ENCODE results near the gene RAF1. TPM values are rescaled to one million over a fixed set of nuclear protein-coding genes. Genes with fewer than 3 reads are reported as not detected.

Gene RAF1
- total and polyA plus RNA-seq, 5 donors, result 88.0 to 146 (median 138) TPM

DNA sequence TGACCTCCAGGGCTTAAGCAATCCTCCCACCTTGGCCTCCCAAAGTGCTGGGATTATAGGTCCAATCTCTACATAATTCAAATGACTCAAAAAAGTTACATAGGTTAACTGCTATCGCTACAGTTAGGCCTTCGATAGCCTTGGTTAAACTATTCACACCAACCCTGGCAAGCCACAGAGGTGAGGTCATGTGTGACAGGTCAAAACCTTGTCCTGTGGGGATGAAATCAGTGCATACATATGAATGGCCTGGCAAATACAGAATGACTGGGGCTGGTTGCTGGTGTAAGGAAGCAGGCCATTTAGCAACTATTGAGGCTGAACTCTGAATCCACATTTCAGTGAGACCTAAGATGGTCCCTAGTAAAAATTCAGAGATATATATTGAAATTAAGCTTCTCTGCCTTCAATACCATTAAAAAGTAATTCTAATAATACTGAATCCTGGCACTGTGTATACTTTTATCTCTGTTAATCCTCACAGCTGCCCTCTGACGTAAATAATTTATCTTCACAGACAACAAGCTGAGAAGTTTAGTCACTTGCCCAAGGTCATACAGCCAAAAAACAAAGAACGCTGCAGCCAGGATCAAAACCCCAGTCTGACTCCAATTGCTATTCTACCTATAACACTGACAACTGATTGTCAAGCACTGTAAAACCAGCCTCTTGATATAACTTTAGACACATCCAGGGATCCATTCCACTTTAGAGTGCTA, 71.8 kb downstream of the RAF1 start:
- no peaks in the 10 kb centered on the region for H3K27me3 ChIP-seq (ENCODE audit: control insufficient read depth, insufficient read depth)
- no peaks in the 10 kb centered on the region for H3K9me3 ChIP-seq (ENCODE audit: control insufficient read depth, low read length)
- intact Hi-C loops (cut with DNase I), result no loop called here
- ATAC-seq (peak; percentile 20 to 44), DNase-seq (no peak)
- no peak overlapping the region for H3K4me3 ChIP-seq (ENCODE audit: low read length)
- 67% methylated on average over 4 of the region's 4 CpGs for WGBS
- peaks cover 3% of the 10 kb centered on the region for H3K4me1 ChIP-seq (ENCODE audit: control insufficient read depth, insufficient read depth, low read length)
- H3K27ac ChIP-seq (ENCODE audit: low read length), result peak overlapping the region; percentile 75

GRCh38 chr3:12591456-12591855, 72.5 kb downstream of the RAF1 start:
- Histone ChIP-seq H3K4me3 (ENCODE audit: low read length) (no peak overlapping the region), H3K9me3 (ENCODE audit: control insufficient read depth, low read length) (no peaks in the 10 kb centered on the region), H3K4me1 (ENCODE audit: control insufficient read depth, insufficient read depth, low read length) (peaks cover 3% of the 10 kb centered on the region), H3K27me3 (ENCODE audit: control insufficient read depth, insufficient read depth) (no peaks in the 10 kb centered on the region), H3K27ac (ENCODE audit: low read length) (peak overlapping the region; percentile 36)
- DNase-seq (no peak), ATAC-seq (peak in 1 of 2 donors; percentile 5)
- WGBS, result 94% methylated on average over 6 of the region's 6 CpGs
- intact Hi-C loops (cut with DNase I), result no loop called here

DNA sequence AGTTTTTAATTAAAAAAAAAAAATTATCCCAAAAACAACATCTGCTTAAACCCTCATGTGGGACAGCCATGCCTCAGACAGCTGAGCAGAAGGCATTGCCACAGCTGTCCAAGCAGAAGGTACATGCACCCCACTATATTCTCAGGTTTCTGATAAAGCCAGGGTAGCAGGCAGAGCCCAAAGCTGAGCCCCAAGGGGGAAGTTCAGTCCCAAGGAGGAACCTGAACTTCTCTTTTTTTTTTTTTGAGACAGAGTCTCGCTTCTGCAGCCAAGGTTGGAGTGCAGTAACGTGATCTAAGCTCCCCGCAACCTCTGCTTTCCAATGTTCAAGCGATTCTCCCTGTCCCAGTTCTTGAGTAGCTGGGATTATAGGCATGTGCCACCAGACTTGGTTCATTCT, 73.8 kb downstream of the RAF1 start:
- ATAC-seq (no peak), DNase-seq (no peak)
- intact Hi-C loops (cut with DNase I), result no loop called here
- 100% methylated on average over 1 of the region's 4 CpGs for WGBS
- Histone ChIP-seq H3K27ac (ENCODE audit: low read length) (no peak overlapping the region), H3K27me3 (ENCODE audit: control insufficient read depth, insufficient read depth) (no peaks in the 10 kb centered on the region), H3K4me1 (ENCODE audit: control insufficient read depth, insufficient read depth, low read length) (peaks cover 3% of the 10 kb centered on the region), H3K4me3 (ENCODE audit: low read length) (no peak overlapping the region), H3K9me3 (ENCODE audit: control insufficient read depth, low read length) (no peaks in the 10 kb centered on the region)

- WGBS, result 77% methylated on average over 7 of the region's 7 CpGs
- ATAC-seq, result no peak
- intact Hi-C loops (cut with DNase I), result no loop called here
- peak overlapping the region; percentile 21 for H3K27ac ChIP-seq (ENCODE audit: low read length)
- H3K27me3 ChIP-seq (ENCODE audit: control insufficient read depth, insufficient read depth), result no peaks in the 10 kb centered on the region
- H3K4me3 ChIP-seq (ENCODE audit: low read length), result no peak overlapping the region
- H3K4me1 ChIP-seq (ENCODE audit: control insufficient read depth, insufficient read depth, low read length), result peaks cover 3% of the 10 kb centered on the region
- no peak for DNase-seq
- no peaks in the 10 kb centered on the region for H3K9me3 ChIP-seq (ENCODE audit: control insufficient read depth, low read length)
These were observed 75.6 kb downstream of the RAF1 start for GRCh38 chr3:12588039-12589009.

GRCh38 chr3:12586403-12586802, 77.5 kb downstream of the RAF1 start:
- Histone ChIP-seq H3K9me3 (ENCODE audit: control insufficient read depth, low read length) (no peaks in the 10 kb centered on the region), H3K27me3 (ENCODE audit: control insufficient read depth, insufficient read depth) (no peaks in the 10 kb centered on the region), H3K4me3 (ENCODE audit: low read length) (no peak overlapping the region), H3K27ac (ENCODE audit: low read length) (no peak overlapping the region), H3K4me1 (ENCODE audit: control insufficient read depth, insufficient read depth, low read length) (peaks cover 2% of the 10 kb centered on the region)
- DNase-seq (no peak), ATAC-seq (no peak)
- intact Hi-C loops (cut with DNase I), result no loop called here
- WGBS, result 72% methylated on average over 3 of the region's 3 CpGs

DNA sequence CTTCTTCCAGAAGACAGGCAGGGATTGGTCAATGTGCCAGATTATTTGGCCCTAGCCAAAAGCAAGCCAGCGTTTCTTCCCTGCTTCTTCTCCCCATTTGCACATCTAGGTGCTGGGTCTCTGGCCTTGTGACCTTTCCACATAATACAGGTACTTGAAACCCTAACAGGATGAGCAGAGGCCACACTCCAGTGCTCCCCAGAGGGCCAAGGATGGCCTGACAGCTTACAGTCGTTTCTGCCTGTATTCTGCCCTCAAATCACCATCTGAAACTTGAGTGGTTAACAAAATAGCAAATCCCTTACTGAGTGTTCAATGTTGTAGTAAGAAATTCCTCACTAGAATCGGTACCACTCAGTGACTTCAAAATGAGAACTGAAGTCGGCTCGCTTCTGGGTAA, 77.9 kb downstream of the RAF1 start:
- H3K27ac ChIP-seq (ENCODE audit: low read length), result no peak overlapping the region

DNA sequence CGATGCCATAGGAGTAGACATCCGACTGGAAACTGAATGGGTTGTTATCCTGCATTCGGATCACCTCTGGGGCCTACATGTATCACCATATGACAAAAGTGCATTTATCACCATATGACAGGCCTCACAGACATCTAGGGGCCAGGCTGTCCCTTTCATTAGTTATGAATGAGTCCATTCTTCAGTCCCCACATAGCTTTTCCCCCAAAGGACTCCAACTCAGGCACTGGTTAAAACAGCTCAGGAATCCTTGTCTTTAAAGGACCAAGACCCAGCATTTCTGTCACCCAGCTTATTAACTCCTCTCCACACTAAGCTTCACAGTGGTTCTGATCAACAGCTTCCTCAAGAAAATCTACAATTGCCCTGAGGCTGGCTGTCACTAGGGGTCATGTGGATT, 78.7 kb downstream of the RAF1 start:
- intact Hi-C loops (cut with DNase I), result no loop called here
- WGBS, result 70% methylated on average over 3 of the region's 3 CpGs
- DNase-seq (no peak), ATAC-seq (no peak)
- Histone ChIP-seq H3K4me1 (ENCODE audit: control insufficient read depth, insufficient read depth, low read length) (no peaks in the 10 kb centered on the region), H3K9me3 (ENCODE audit: control insufficient read depth, low read length) (no peaks in the 10 kb centered on the region), H3K27ac (ENCODE audit: low read length) (no peak overlapping the region), H3K27me3 (ENCODE audit: control insufficient read depth, insufficient read depth) (no peaks in the 10 kb centered on the region), H3K4me3 (ENCODE audit: low read length) (no peak overlapping the region)

More for the DNA sequence above, 77.9 kb downstream of the RAF1 start:
- Histone ChIP-seq H3K4me1 (ENCODE audit: control insufficient read depth, insufficient read depth, low read length) (no peaks in the 10 kb centered on the region), H3K4me3 (ENCODE audit: low read length) (no peak overlapping the region), H3K27me3 (ENCODE audit: control insufficient read depth, insufficient read depth) (no peaks in the 10 kb centered on the region), H3K9me3 (ENCODE audit: control insufficient read depth, low read length) (no peaks in the 10 kb centered on the region)
- WGBS, result 68% methylated on average over 5 of the region's 5 CpGs
- intact Hi-C loops (cut with DNase I), result no loop called here
- DNase-seq, result no peak
- no peak for ATAC-seq

DNA sequence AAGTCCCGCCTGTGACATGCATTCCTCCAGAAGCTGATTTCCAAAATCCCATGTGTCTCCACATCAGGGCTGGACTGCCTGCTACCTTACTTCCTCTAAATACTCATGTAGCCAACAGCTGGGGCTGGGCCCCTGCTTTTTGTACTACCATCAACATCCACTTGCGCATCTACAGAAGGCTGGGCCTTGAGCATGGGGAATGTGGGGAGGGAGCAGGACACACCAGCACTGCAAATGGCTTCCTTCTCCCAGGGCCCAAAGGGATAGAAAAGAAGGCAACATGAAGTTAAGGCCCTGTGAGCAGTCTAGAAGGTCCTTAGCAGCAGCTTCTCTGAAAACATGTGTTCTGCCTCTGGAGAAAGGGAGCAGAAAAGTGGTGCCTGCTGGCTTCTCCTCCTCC, 79.8 kb downstream of the RAF1 start:
- 89% methylated on average over 2 of the region's 2 CpGs for WGBS
- no peaks in the 10 kb centered on the region for H3K9me3 ChIP-seq (ENCODE audit: control insufficient read depth, low read length)
- no peaks in the 10 kb centered on the region for H3K4me1 ChIP-seq (ENCODE audit: control insufficient read depth, insufficient read depth, low read length)
- intact Hi-C loops (cut with DNase I), result no loop called here
- DNase-seq (no peak), ATAC-seq (no peak)
- no peak overlapping the region for H3K27ac ChIP-seq (ENCODE audit: low read length)
- H3K27me3 ChIP-seq (ENCODE audit: control insufficient read depth, insufficient read depth), result no peaks in the 10 kb centered on the region
- H3K4me3 ChIP-seq (ENCODE audit: low read length), result no peak overlapping the region

GRCh38 chr3:12583280-12583679, 80.6 kb downstream of the RAF1 start:
- Histone ChIP-seq H3K4me1 (ENCODE audit: control insufficient read depth, insufficient read depth, low read length) (no peaks in the 10 kb centered on the region), H3K4me3 (ENCODE audit: low read length) (no peak overlapping the region), H3K9me3 (ENCODE audit: control insufficient read depth, low read length) (no peaks in the 10 kb centered on the region), H3K27ac (ENCODE audit: low read length) (no peak overlapping the region), H3K27me3 (ENCODE audit: control insufficient read depth, insufficient read depth) (no peaks in the 10 kb centered on the region)
- intact Hi-C loops (cut with DNase I), result no loop called here
- ATAC-seq (no peak), DNase-seq (no peak)

GRCh38 chr3:12582730-12583129, 81.2 kb downstream of the RAF1 start:
- H3K27ac ChIP-seq (ENCODE audit: low read length), result no peak overlapping the region
- DNase-seq, result no peak
- intact Hi-C loops (cut with DNase I), result no loop called here
- 75% methylated on average over 4 of the region's 4 CpGs for WGBS
- no peak overlapping the region for H3K4me3 ChIP-seq (ENCODE audit: low read length)
- ATAC-seq, result no peak
- H3K27me3 ChIP-seq (ENCODE audit: control insufficient read depth, insufficient read depth), result no peaks in the 10 kb centered on the region
- no peaks in the 10 kb centered on the region for H3K4me1 ChIP-seq (ENCODE audit: control insufficient read depth, insufficient read depth, low read length)
- no peaks in the 10 kb centered on the region for H3K9me3 ChIP-seq (ENCODE audit: control insufficient read depth, low read length)

DNA sequence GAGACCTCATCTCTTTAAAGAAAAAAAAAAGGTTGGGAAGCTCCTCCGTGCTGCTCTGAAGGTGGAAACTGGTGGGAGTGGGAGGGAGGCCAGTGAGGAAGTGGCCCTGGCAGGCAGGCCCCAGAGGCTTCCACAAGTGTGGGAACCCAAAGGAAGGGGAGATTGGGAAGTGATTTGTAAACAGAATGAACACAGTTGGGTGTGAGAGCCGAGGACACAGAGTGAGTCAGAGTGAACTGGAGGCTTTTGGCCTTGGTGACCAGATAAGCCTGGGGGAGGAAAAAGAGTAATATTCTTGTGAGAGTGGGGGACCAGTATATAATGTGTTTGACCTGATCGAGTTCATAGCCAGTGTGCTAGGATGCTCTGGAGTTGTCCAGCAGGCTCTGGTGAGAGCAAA, 84.0 kb downstream of the RAF1 start:
- DNase-seq (no peak), ATAC-seq (peak; percentile 30 to 77)
- Histone ChIP-seq H3K4me3 (ENCODE audit: low read length) (no peak overlapping the region), H3K9me3 (ENCODE audit: control insufficient read depth, low read length) (no peaks in the 10 kb centered on the region), H3K27ac (ENCODE audit: low read length) (no peak overlapping the region), H3K27me3 (ENCODE audit: control insufficient read depth, insufficient read depth) (no peaks in the 10 kb centered on the region), H3K4me1 (ENCODE audit: control insufficient read depth, insufficient read depth, low read length) (no peaks in the 10 kb centered on the region)
- WGBS, result 40% methylated on average over 3 of the region's 3 CpGs
- intact Hi-C loops (cut with DNase I), result no loop called here

All from right cardiac atrium (tissue), 5 donors.